HG03097 (cell line): Measurements from ENCODE around the gene NDUFAF8.

Source experiments
- ATAC-seq: cut with Tn5 transposase; IDR thresholded peaks from one replicate; pipeline ENCODE4 v1.9.1; 2021; ENCODE audit not compliant: unreplicated experiment, low FRiP score

The NDUFAF8 gene

GRCh38 chr17:81288715-81289114, 49.6 kb downstream of the NDUFAF8 start:
- ATAC-seq: no peak

GRCh38 chr17:81289627-81290026, 50.5 kb downstream of the NDUFAF8 start:
- ATAC-seq: no peak

DNA sequence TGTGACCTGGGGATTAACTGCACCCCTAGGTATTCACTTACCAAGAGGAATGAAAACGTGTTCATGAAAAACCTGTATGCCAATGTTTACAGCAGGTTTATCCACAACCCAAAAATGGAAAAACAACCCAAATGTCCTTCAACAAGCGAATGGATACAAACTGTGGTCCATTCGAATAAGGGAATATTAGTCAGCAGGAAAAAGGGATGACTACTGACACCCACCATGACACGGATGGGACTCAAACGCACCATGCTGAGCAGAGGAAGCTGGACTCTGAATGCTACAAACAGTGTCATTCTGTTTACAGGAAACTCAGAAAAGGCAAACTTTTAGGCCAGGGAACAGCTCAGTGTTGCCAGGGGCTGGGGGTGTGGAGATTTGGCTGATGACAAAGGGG, 51.1 kb downstream of the NDUFAF8 start:
- no peak for ATAC-seq
